HG02588 (cell line): ENCODE measurements around the gene RPL35A.
"Not testable (repeated sequence)": the region's sequence is repeated elsewhere in the genome, so short reads cannot be mapped to it uniquely, and the experiment has no call there.

ENCODE experiments used
- ATAC-seq: cut with Tn5 transposase; IDR thresholded peaks from one replicate; pipeline ENCODE4 v1.9.1; 2021; ENCODE audit warnings: mild to moderate bottlenecking, moderate library complexity; ENCODE audit not compliant: unreplicated experiment

RPL35A gene

GRCh38 chr3:197949778-197950676 lies at the start of gene RPL35A:
TSS of gene RPL35A (plus strand) at chr3:197950190. CDS start at chr3:197950968, 778 bp downstream.
- ATAC-seq = peak; percentile 90

GRCh38 chr3:197901626-197902025 lies 48.4 kb upstream of the RPL35A start:
- ATAC-seq = no peak

GRCh38 chr3:197906023-197906849 lies 43.8 kb upstream of the RPL35A start:
- ATAC-seq = peak; percentile 85

- no peak for ATAC-seq
Observed at GRCh38 chr3:197906850-197907187, 43.2 kb upstream of the RPL35A start.

GRCh38 chr3:197907196-197907595 lies 42.8 kb upstream of the RPL35A start:
- no peak for ATAC-seq

GRCh38 chr3:197908550-197908949 lies 41.4 kb upstream of the RPL35A start:
- not testable (repeated sequence) for ATAC-seq

- ATAC-seq = no peak
Observed at GRCh38 chr3:197908957-197909701, 40.9 kb upstream of the RPL35A start.

GRCh38 chr3:197912741-197913476 lies 37.1 kb upstream of the RPL35A start:
- ATAC-seq = no peak

GRCh38 chr3:197913641-197914380 lies 36.2 kb upstream of the RPL35A start:
- no peak for ATAC-seq

- not testable (repeated sequence) for ATAC-seq
Observed at GRCh38 chr3:197921429-197922275, 28.3 kb upstream of the RPL35A start.

- ATAC-seq = no peak
Observed at GRCh38 chr3:197926418-197926817, 23.6 kb upstream of the RPL35A start.

GRCh38 chr3:197927578-197927977 lies 22.4 kb upstream of the RPL35A start:
- not testable (repeated sequence) for ATAC-seq

GRCh38 chr3:197936819-197937384 lies 13.1 kb upstream of the RPL35A start:
- no peak for ATAC-seq

- ATAC-seq = no peak
Observed at GRCh38 chr3:197940745-197941384, 9.1 kb upstream of the RPL35A start.

- no peak for ATAC-seq
Observed at GRCh38 chr3:197942956-197943556, 6.9 kb upstream of the RPL35A start.

GRCh38 chr3:197949191-197949777 lies 706 bp upstream of the RPL35A start:
- no peak for ATAC-seq

GRCh38 chr3:197950677-197951061 lies 679 bp downstream of the RPL35A start:
- no peak for ATAC-seq
